HG03439 (cell line): ENCODE results near the gene LSP1.
"Not testable (repeated sequence)": the region's sequence is repeated elsewhere in the genome, so short reads cannot be mapped to it uniquely, and the experiment has no call there.

Source experiments
- ATAC-seq: cut with Tn5 transposase; IDR thresholded peaks from one replicate; pipeline ENCODE4 v1.9.1; 2021; ENCODE audit warnings: mild to moderate bottlenecking, moderate library complexity; ENCODE audit not compliant: unreplicated experiment

Gene LSP1

DNA sequence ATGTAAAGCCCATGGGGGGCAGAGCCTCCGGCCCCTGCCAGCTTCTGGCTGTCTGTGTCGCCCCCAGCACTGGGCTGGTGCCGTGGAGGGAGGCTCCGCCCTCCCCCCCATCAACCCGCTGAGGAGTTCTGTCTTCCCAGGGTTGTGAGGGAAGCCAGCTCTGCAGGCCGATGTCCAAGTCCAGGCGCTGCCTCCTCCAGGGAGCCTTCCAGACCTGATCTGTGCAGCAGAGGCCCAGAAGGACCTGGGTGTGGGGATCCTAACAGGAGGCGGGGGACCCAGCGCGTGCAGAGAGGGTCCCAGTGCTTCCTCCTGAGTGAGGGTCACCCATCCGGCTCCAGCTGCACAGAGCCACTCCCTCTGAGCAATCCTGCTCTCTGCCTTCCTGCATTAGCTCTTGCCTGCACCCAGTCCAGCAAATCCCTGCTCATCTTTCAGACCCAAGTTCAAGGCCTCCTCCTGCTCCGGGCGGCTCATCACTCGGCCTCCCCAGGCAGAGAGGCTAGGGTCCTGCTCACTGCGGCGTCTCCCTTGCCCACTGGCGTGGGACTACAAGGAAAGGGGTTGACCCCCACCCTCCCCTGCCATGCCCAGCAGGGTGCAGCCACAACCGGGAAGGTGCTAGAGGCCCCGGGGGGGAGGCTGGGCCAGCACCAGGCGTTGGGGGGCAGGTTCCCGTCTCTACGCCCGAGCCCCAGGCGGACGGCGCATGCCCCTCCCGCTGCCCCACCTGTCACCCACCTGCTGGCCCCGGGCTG, 22.4 kb downstream of the LSP1 start:
- no peak for ATAC-seq

DNA sequence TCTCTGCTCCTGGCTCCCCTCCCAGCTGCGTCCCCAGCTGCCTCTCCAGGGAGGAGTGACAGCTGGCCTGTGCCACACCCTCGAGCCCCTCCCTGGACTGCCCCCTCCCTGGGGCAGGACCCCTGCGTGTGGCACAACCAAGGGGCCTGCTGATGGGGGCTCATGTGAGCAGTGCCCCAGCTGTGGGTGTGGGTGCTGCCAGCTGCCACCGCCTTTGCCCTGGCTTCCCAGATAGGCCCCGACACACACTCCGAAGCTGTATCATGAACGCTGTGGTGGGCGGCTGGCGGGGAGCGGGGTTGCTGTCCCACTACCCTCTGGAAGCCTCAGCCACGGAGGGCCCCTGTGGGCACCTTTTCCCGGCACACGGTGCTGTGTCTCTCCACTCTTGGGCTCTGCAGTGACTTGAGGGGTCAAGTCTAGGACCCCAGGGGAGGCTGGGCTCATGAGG, 23.0 kb downstream of the LSP1 start:
- ATAC-seq: not testable (repeated sequence)

DNA sequence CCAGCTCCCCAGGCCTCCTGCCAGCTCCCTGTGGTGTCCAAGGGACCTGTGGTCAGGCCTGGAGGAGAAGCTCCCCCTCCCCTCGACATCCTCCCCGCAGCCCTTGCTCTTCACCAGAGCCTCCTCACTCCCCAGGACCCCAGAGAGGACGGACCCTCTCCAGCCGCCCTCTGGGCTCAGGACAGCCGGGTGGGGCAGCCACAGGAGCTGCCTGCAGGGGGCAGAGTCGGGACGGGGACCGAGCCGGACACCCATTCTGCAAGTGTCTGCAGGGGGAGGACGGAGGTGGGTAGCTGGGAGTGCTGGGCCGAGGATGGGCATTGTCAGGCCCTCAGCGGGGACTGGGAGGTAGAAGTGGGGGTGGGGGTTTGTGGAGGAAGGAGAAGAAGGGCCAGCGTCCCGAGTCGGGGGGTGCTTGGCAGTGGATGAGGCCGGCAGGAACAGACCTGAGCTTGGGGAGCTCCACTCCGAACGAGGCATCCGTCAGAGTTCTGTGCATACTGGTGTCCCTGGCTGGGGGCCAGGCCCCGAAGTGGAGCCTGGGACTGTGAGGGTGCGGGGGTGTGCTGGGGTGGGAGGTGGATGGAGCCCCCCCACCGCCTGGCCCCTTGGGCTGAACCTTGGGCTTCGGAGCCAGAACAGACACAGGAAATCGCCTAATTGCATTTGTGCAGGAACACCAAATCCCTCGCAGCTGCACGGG, 23.6 kb downstream of the LSP1 start:
- no peak for ATAC-seq

DNA sequence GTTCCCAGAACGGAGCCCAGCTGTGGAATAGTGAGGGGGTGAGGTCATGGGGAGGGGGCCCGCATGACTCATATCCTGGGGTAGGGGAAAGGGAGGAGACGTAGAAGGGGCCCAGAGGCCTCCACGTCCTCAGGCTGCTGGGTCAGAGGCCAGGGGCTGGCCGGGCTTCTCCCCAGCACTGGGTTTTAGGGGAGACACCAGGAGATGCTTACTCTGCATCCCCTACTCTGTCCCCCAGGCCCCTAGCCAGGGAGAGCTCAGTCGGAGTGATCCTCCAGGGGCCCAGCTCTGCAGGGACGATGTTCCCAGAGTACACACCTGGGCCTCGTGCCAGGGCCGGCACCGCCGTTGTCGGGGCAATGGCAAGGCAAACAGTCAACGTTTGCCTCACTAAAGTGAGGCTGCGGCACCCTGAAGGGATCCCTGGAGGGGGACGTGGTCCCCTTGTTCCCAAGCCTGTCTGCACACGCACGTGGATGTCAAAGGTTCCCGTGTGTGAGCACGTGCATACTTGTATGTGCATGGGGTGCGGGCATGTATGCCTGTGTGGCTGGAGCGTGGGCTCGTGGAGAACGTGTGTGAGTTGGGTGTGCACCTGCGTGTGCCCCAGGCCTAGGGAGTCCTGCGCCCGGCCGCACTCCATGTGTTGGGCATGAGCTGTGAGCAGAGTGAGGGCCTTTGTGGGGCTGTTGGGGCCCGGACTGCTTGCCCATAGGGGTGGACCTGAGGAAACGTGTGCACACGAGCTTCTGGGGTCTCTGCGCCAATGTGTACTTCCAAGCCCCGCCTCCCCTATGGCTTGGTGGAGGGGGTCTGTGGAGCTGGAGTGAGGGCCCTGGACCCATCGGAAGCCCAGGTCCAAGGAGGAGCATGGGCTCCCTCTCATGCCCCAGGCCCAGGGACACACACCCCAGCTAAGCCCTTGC, 24.6 kb downstream of the LSP1 start:
- ATAC-seq: no peak

DNA sequence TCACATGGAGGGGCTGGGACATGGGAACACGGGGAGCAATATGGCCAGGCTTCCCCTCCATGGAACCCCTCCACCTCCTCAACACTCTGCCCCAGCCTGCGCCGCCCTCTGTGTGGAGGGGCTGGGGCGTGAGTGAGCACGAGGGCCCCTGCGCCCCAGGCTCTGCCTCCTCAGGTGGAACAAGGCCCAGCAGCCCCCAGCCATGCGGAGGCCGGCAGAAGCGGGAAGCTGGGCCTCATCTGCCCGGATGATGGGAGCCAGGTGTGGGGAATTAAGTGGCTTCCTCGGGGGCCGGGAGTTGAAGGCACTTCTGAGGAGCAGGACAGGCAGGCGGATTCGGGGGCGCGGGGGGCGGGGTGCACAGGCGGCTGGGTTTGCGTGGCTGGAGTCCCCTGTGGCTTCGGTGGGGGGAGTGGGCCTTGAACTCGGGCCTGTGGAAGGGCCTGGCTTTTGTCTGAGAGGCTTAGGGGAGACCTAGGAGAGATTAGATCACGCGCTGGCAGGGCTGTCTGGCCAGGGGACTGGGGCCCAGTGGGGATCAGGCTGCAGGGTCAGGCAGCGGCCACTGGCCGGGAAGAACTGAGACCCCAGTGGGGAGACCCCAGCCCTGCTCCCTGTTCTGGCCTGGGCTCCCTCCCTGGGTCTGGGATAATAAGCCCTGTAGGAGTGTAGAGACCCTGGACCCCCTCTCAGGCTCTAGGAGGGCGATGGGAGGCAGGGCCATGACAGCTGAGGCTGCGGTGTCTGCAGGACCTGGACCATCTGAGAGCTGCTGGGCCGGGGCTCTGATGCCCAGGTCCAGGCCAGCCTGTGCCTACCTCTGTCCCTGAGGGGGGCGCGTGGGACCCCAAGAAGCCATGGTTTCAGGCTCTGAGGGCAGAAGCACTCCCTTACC, 25.5 kb downstream of the LSP1 start:
- no peak for ATAC-seq

DNA sequence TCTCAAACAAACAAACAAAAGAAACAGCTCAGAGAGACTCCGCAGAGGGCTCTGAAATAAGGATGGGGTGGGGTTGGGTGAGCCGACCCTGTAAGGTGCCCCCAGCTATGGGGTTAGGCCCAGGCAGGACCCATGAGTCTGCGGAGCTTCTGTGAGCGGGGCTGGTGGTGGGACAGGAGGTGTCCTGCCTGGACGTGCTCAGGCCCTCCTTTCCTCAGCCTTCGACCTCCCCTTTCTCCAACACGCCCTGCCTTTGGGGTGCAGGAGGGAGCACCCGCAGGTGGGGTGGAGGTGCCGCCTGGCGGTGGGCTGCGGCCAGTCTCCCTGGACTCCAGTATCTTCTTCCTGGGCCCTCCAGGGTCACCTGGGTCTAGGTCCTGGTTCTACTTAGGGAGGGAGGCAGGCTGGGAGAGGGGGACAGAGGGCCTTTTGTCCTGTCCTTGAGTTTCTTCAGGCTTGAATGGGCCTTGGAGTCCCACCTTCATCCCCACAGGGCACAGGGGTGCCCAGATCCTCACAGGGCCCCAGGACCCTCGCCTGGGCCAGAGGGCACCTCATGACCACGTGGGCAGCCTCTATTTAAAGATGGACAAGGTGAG, 26.6 kb downstream of the LSP1 start:
- no peak for ATAC-seq

DNA sequence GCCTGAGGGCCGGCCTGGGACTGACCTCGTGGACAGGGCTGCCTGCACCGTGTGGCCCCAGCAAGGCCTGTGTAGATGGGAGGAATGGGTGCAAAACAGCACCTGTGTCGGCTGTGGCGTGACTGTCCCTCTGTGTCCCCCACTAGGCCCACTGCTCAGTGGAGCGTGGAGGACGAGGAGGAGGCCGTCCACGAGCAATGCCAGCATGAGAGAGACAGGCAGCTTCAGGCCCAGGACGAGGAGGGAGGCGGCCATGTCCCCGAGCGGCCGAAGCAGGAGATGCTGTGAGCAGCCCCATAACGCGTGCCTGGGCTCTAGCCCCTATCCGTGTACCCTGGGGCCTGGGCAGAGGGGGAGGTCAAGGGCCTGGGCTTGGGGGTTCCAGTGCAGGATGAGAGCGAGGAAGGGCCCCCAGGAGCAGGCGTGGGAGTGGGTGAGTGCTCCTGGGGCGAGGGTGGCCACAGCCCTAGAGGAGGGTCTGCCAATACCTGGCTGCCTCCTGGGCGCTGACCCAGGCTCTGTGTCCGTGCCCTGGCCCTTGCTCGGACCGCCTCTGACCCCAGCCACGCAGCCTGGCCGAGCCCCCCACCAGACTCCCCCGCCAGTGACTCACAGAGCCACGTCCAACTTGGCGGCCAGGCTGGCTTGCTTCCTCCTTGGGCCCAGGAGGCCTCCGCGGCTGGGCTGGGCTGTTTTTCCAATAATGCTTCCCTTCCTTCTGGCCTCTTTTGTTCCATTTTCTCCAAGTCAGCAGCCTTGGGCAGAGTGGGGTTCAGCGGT, 27.2 kb downstream of the LSP1 start:
- no peak for ATAC-seq

DNA sequence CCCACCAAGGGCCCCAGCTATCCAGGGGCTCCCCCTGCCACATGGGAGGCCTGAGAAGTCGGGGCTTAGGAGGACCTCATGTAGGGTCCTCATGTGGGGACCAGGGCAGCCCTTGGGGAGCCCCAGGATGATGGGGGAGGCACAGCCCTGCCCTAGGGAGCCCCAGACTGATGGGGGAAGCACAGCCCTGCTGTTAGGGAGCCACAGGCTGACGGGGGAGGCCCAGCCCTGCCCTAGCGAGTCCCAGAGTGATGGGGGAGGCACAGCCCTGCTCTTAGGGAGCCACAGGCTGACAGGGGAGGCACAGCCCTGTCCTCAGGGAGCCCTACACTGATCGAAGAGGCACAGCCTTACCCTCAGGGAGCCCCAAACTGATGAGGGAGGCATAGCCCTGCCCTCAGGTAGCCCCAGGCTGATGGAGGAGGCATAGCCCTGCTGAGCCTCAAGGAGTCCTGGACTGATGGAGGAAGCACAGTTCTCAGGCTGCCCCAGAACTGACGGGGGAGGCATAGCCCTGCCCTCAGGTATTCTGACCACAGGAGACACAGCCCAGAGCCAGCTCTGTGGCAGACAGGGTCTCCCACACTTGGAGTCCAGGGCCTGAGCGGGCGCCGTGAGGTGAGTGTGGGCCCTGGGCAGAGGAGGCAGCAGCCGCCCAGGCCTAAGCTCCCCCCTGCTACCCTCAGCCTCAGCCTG, 28.0 kb downstream of the LSP1 start:
- no peak for ATAC-seq

DNA sequence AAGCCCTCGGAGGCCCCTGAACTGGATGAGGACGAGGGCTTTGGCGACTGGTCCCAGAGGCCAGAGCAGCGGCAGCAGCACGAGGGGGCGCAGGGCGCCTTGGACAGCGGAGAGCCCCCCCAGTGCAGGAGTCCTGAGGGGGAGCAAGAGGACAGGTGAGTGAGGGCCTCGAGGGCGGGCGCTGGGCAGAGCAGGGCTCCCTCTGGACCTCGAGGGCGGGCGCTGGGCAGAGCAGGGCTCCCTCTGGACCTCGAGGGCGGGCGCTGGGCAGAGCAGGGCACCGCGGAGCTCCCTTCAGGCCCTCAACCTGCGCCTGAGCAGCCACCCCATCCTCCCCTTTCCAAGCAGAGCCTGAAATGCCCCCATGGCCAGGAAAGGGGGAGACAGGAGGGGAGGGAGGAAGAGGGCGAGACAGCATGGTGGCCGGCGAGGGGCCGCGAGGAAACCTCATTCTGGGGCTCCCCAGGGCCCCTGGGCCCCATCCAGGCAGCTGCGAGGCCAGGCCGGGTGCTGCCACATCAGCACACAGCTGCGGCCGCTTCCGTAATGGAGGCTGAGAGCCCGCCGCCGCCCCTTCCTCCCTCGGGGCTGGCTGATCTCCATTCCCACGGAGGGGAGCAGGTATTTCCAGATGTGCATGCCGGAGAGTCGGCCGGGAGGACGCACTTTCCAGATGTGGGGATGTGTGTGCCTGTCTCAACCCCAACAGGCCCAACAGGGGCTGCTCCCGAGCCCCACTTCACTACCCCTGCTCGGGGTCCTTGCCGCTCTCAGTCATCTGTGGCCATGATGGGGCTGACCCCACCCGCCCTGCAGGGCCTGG, 28.8 kb downstream of the LSP1 start:
- no peak for ATAC-seq

DNA sequence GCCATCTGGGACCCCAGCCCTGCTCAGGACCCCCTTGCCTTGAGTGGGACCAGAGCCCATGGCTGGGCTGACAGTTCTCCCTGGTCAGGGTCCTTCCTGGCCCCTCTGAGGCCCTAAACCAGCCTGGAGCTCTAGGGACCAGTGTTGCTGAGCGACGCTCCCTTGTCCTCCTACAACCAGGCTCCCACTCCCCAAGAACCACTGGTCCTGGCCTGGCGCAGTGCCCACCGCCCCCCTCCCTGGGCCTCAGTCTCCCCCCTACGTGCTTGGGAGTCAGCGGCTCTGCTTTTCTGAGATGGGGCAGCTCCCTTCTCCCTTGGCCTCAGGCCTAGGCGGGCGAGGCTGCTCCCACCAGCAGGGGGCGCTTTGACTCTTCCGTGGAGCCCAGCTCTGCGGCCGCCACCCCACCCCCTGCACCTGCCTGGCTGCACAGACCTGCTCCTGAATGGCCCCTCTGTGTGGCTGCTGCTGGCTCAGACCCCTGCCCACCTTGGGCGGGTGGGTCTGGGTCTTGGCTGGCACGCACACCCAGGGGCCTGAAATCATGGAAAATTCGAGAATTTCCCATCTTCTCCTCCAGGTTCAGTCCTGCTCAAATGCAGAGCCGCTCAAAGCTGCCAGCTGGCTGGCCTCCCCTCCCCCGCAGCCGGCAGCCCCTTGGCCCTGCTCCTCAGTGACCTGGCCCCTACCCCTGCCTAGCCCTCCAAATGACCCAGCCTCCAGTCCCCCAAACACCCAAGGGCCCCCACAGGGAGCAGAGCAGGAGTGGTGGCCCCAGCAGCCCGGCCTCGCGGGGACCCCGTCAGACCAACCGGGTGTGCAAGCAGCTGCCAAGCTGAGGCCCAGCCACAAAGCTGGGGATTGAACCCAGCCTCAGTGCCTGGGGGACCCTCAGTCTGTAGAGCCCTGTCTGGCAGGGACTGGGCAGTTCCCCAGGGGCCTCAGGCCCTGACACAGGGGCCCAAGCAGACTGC, 29.7 kb downstream of the LSP1 start:
- no peak for ATAC-seq

DNA sequence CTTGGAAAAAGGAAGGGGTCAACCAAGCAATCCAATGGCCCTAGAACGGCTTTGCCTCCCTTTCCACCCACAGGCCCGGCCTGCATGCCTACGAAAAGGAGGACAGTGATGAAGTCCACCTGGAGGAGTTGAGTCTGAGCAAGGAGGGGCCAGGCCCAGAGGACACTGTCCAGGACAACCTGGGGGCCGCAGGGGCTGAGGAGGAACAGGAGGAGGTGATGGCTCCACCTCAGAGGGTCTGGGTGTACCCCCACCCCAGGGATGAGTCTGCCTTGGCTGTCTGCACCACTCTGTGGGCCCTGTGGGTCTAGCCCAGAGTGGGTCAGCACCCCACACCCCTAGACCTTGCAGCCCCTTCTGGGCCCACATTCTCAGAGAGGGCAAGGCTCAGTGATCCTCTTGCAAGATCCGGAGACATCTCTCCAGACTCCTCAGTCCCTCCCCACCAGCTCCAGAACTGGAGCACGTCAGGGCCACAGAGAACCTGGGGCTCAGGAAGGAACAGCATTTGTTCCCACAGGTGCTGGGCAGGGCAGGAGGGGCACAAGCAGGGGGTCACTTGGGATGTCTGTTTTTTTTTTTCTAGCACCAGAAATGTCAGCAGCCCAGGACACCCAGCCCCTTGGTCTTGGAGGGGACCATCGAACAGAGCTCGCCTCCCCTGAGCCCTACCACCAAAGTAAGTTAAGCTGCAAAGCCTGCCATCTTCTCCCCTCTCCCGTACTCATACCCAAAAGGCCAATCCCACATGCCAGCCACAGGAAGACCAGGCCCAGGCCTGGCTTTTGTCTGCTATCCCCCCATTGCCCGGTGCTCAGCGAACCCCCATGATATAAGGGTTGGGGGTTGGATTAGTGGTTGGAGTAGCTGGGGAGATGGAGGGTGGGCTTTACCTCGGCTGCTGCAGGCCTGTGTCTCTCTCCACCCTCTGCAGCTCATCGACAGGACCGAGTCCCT, 30.7 kb downstream of the LSP1 start:
- no peak for ATAC-seq

DNA sequence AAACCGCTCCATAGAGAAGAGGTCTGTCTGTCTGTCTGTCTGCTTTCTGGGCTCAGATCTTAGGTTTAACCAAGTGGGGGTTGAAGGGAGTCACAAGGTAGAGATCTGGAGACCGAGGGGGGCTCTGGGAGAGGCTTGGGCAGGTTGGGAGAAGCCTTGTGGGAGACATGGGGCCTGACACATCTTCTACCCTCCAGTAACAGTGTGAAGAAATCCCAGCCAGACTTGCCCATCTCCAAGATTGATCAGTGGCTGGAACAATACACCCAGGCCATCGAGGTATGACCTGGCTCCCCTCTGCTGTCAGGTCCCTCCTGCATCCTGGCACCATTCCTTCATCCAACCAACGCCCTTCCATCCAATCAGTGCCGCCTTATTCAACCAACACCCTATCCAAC, 31.4 kb downstream of the LSP1 start:
- no peak for ATAC-seq

DNA sequence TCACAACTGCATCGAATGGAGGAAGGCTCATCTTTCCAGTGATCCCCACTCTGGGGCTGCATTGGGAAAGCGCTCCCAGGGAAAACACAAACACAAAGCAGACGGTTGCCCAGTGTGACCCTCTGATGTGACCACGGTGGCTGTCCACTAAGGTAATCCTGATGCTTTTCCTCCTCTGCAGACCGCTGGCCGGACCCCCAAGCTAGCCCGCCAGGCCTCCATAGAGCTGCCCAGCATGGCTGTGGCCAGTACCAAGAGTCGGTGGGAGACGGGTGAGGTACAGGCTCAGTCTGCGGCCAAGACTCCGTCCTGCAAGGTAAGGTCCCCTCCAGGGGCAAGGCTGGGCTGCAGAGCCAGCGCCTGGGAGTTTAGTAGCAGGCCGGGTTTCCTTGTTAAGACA, 33.7 kb downstream of the LSP1 start:
- ATAC-seq: not testable (repeated sequence)

DNA sequence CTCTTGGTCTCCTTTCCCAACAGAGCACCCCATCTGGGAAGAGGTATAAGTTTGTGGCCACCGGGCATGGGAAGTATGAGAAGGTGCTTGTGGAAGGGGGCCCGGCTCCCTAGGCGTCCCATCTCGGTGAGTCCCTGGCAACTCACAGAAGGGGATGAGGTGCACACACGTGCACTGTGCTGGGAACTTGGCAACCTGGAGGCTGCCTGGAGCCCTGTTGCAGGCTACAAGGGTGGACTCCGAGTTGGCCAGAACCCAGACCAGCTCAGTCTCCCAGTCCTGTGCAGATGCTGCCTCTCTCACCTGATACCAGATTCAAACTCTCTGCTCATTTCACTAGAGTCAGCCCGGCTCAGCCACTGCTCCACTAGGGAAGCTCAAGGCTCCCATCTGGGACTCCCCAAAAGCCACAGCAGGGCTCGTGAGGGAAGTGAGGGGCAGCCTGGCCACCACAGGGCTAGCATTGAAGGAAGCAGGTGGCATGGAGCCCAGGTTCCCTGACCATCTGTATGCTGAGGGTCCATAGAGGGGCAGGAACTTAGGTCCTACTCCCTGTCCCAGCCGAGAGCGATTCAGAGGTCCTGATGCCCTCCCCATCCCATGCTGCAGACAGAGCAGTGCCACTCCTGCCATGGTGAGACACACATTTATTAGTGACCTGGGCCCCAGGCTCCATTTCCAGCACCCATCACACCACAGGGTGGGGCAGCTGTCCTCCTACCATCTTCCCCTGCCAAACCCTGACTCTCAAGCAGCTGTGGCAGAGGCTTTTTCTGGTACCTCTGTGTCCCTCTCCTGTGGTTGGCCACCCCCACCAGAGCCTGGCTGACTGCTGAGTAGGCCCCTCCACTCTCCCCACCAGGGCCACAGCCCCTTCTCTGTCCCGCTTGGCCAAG, 34.8 kb downstream of the LSP1 start:
- ATAC-seq: no peak
